ENCODE measurements around the gene MYBPC3. TPM values are rescaled to one million over a fixed set of nuclear protein-coding genes. Genes with fewer than 3 reads are reported as not detected.

Gene MYBPC3
- total RNA-seq, 4 donors from 2014 or later: 0.12 to 0.13 TPM; not detected in 2

DNA sequence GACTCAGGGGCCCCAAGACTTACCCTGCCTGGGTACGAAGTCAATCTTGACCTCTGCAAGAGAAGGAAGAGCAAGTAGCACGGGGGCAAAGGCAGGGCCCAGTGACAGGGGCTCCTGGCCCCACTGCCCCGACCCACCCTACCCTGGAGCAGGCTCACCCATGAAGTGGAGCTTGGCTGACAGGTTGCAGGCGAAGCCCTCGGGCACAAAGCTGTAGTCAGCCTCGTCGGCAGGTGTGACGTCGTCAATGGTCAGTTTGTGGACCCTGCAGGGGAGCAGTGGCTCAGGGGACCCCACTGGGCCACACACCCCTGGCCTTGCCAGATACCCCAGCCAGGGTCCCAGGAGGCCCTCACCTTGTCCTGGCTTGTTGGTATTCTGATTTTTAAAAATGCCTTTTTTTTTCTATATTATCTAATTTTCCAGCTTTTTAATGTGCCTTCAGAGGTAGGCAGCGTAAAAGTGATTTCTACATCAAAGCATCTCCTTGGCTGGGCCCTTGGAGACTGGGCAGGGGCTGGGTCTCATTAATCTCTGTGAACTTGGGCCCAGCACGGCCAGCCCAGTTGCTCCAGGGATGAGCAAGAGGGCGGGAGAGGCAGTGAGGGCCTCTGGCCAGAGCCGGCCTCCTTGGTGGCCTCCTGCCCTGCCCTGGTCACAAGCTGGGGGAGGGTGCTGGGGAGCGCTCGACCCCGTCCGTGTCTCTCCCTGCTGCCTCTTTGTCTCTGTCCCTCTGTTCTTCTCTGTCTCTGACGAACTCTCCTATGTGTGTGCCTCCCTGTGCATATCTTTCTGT lies 11.3 kb downstream of the MYBPC3 start:
- Histone ChIP-seq H3K4me1 (no peaks in the 10 kb centered on the region), H3K4me3 (no peak overlapping the region), H3K9me3 (no peaks in the 10 kb centered on the region), H3K36me3 (no peaks in the 10 kb centered on the region), H3K27ac (no peak overlapping the region), H3K27me3 (no peaks in the 10 kb centered on the region)
- WGBS, 2 donors (ENCODE audit: low coverage in 1 of 2): 66 to 67% methylated on average over 4 to 10 of the region's 18 CpGs
- peak; percentile 26 for ATAC-seq
- TF ChIP-seq POLR2A (IDR thresholded peaks at IDR 0.05): no peak

DNA sequence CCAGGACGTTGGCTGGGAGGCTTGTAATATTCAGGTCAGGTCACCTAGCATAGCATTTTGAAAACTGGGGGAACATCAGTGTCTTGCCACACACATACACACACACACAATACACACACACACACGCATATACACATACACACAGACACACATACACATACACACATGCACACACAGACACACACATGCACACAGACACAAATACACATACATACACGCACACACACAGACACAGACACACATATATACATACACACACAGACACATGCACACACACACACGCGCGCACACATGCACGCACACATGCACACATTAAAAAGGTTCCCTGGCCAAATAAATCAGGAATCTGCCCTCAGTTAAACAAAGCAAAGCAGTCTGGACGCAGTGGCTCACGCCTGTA lies 12.5 kb downstream of the MYBPC3 start:
- TF ChIP-seq, protein P1, sequence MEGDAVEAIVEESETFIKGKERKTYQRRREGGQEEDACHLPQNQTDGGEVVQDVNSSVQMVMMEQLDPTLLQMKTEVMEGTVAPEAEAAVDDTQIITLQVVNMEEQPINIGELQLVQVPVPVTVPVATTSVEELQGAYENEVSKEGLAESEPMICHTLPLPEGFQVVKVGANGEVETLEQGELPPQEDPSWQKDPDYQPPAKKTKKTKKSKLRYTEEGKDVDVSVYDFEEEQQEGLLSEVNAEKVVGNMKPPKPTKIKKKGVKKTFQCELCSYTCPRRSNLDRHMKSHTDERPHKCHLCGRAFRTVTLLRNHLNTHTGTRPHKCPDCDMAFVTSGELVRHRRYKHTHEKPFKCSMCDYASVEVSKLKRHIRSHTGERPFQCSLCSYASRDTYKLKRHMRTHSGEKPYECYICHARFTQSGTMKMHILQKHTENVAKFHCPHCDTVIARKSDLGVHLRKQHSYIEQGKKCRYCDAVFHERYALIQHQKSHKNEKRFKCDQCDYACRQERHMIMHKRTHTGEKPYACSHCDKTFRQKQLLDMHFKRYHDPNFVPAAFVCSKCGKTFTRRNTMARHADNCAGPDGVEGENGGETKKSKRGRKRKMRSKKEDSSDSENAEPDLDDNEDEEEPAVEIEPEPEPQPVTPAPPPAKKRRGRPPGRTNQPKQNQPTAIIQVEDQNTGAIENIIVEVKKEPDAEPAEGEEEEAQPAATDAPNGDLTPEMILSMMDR (IDR thresholded peaks at IDR 0.05): no peak
- TF ChIP-seq POLR2AphosphoS5 (IDR thresholded peaks at IDR 0.05) (no peak), EP300 (IDR thresholded peaks at IDR 0.05) (no peak), POLR2A (IDR thresholded peaks at IDR 0.05) (no peak)
- ATAC-seq: no peak
- WGBS, 2 donors (ENCODE audit: low coverage in 1 of 2): 50 to 90% methylated on average over 3 to 7 of the region's 9 CpGs
- H3K9me3 ChIP-seq: no peaks in the 10 kb centered on the region
- H3K27ac ChIP-seq: no peak overlapping the region
- H3K4me3 ChIP-seq: no peak overlapping the region
- H3K27me3 ChIP-seq: no peaks in the 10 kb centered on the region
- no peaks in the 10 kb centered on the region for H3K36me3 ChIP-seq
- no peaks in the 10 kb centered on the region for H3K4me1 ChIP-seq

DNA sequence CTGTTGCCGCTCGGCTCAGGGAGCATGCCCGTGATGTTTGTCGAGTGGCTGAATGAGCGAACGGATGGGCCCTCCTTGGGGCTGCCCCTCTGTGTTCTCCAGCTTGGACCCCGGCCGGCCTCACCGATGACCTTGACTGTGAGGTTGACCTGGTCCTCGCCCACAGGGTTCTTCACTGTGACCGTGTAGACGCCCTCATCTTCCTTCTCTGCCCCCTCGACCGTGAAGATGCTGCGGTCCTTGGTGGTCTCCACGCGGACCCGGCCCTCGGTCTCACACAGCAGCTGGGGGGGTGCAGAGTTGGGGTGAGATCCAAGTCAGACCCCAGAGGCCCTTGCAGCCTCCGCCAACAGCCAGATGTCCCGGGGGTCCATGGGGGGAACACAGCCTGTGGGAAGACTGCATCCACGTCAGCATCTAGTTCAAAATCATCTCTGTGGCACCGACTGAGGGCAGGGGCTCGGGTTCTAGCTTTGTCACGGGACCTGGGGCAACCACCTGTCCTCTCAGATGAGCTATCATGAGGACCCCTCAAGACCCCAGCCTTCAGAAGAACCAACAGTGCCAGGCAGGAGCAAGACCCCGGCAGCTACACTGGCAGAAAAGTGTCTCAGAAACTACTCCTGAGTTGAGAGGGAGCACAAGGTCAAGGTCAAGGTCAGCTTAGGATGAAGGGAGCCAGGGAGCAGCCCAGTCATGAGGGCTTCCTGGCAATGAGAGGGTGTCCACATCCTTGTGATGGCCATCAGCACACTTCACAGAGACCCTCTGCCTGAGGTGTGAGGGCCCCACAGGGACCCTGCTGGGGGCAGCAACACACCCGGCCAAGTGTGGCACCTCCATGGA lies 13.9 kb downstream of the MYBPC3 start:
- Histone ChIP-seq H3K27me3 (no peaks in the 10 kb centered on the region), H3K4me3 (no peak overlapping the region), H3K36me3 (no peaks in the 10 kb centered on the region), H3K4me1 (no peaks in the 10 kb centered on the region), H3K27ac (no peak overlapping the region), H3K9me3 (no peaks in the 10 kb centered on the region)
- 93% methylated on average over 2 of the region's 27 CpGs; no CpG with 5 or more reads in 1 of the 2 donors for WGBS, 2 donors (ENCODE audit: low coverage in 1 of 2)
- TF ChIP-seq EP300 (IDR thresholded peaks at IDR 0.05): no peak
- TF ChIP-seq, protein P1 (IDR thresholded peaks at IDR 0.05): no peak
- no peak for TF ChIP-seq POLR2AphosphoS5 (IDR thresholded peaks at IDR 0.05)
- no peak for TF ChIP-seq POLR2A (IDR thresholded peaks at IDR 0.05)
- ATAC-seq: no peak

DNA sequence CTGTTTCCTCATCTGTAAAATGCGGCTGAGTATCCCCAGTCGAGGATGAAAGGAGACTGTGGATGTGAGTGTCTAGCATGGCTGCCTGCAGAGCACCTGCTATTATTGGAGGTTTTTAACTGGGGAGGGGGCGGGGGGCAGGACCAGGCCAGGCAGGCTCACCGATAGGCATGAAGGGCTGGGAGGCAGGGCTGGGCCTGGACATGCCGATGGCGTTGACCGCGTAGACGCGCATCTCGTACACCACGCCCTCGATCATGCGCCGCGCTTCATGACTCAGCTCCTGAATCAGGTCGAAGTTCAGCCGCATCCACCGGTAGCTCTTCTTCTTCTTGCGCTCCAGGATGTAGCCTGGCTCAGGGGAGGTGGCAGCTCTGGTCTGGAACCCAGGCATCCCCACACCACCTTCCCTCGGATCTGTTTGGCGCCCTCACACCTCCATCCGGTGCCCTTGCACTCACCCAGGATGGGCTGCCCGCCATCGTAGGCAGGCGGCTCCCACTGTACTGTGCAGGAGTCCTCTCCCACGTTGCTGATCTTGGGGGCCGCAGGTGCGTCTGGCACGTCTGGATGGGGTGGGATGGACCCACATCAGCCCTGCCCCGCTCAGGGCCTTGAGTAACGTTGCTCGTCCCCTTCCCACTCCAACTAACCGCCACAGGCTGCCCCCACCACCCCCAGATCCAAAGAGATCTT lies 15.1 kb downstream of the MYBPC3 start:
- TF ChIP-seq, protein P1 (IDR thresholded peaks at IDR 0.05): no peak
- TF ChIP-seq POLR2A (IDR thresholded peaks at IDR 0.05): no peak
- no peak for TF ChIP-seq POLR2AphosphoS5 (IDR thresholded peaks at IDR 0.05)
- TF ChIP-seq EP300 (IDR thresholded peaks at IDR 0.05): no peak
- WGBS, 2 donors (ENCODE audit: low coverage in 1 of 2): 87 to 96% methylated on average over 5 to 17 of the region's 34 CpGs
- Histone ChIP-seq H3K27me3 (no peaks in the 10 kb centered on the region), H3K4me1 (no peaks in the 10 kb centered on the region), H3K36me3 (no peaks in the 10 kb centered on the region), H3K27ac (no peak overlapping the region), H3K9me3 (no peaks in the 10 kb centered on the region), H3K4me3 (no peak overlapping the region)
- ATAC-seq: no peak

DNA sequence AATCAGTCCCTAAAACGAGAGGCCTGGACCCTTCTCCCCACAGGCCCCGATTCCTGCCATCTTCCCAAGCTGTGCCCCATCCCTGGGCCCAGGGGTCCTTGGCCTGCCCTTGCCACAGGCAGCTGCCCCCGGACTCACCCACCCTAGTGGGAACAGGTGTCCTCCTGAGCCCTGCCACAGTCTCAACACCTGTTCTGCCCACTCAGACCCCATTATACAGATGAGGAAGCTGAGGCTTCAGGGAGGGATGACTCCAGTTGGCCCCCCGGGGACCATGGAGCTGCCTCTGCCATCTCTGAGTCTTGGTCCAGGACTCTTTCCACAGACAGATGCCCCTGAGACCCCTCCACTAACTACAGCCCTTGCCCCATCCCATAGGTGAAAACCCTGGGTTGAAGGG lies 15.9 kb downstream of the MYBPC3 start:
- ATAC-seq: no peak
- Histone ChIP-seq H3K27ac (no peak overlapping the region), H3K4me1 (no peaks in the 10 kb centered on the region), H3K27me3 (no peaks in the 10 kb centered on the region), H3K36me3 (no peaks in the 10 kb centered on the region), H3K4me3 (no peak overlapping the region), H3K9me3 (no peaks in the 10 kb centered on the region)
- WGBS, 2 donors (ENCODE audit: low coverage in 1 of 2): 58 to 75% methylated on average over 2 of the region's 4 CpGs
- no peak for TF ChIP-seq POLR2A (IDR thresholded peaks at IDR 0.05)
- TF ChIP-seq, protein P1 (IDR thresholded peaks at IDR 0.05): no peak
- no peak for TF ChIP-seq POLR2AphosphoS5 (IDR thresholded peaks at IDR 0.05)
- no peak for TF ChIP-seq EP300 (IDR thresholded peaks at IDR 0.05)
